Measurements from ENCODE around the gene OR5K4.

OR5K4 gene

GRCh38 chr3:98353554-98353953 lies at the start of gene OR5K4:
Gene OR5K4, plus strand, starts transcription at chr3:98353854. Its CDS starts 0 bp downstream, at chr3:98353854.
- no peak for DNase-seq (ENCODE audit: low read depth)

- no peak for DNase-seq (ENCODE audit: low read depth)
These were observed 31.6 kb upstream of the OR5K4 start for GRCh38 chr3:98322101-98322500.

DNA sequence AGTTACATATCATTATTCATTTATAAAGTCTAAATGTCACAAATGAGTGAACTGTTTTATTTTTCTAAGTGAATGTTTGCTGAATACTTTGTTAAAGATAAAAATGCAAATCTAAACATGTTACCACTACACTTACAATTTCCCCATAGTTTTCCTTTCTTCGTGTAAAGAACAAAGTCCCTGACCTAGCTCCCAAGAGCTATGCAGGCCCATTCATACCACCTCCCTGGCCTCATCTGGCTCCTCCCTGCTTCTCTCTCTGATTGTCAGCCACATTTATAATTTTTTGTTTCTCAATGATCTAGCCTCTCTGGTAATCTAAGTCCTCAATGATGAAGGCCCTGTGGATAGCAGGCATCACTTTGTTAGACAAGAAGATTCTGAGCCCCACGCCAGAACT lies 31.0 kb upstream of the OR5K4 start:
- no peak for DNase-seq (ENCODE audit: low read depth)

DNA sequence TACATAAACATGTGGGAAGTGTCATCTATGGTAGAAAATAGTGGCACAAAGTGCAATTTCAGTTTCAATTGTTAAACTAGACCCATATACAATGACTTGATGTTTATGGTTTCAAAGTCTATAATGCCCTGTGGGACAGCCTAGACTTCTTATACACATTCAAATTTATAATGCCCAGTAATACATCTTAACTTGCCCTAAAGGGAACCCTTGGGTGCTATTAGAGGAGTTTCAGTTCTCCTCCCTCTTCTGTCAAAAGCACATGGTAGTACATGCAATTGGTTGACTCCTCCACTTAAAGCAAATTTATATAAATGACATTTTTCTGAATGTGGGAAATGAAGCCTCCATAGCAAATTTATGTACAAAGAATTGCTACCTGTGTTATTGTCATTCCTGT lies 30.2 kb upstream of the OR5K4 start:
- no peak for DNase-seq (ENCODE audit: low read depth)

DNA sequence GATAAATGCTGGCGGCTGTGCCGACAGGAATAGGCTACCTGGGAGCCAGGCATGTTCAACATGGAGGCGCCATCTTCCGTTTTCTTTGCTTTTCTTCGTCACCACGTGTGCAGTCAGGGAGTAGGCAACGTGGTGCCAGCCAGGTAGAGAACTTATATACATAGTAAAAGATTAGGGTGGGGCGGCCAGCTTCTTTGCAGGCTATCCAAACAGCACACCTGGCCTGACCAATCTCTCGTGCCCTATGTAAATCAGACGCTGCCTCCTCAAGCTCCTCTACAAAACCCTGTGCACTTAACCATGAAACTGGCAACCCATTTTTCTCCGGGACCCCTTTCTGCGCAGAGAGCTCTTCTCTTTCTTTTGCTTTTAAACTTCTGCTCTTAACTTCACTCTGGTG lies 28.6 kb upstream of the OR5K4 start:
- no peak for DNase-seq (ENCODE audit: low read depth)

GRCh38 chr3:98326105-98326893 lies 27.4 kb upstream of the OR5K4 start:
- DNase-seq (ENCODE audit: low read depth), result no peak

DNA sequence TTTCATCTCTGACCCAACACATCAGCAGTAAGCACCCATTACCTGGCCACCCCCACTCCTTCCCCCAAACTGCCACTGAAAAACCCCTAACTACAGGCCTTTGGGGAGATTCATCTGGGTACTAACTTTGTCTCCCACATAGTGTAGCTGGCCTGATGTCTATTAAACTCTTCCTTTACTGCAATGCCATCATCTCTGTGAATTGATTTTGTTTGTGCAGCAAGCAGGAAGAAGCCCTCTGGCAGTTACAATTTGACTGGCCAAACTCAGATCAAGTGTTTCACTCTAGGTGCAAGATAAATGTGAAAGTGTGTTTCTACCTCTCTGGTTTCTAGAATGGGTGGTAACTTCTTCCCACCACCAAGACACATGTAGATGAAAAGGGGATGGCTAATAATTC lies 26.7 kb upstream of the OR5K4 start:
- no peak for DNase-seq (ENCODE audit: low read depth)

DNA sequence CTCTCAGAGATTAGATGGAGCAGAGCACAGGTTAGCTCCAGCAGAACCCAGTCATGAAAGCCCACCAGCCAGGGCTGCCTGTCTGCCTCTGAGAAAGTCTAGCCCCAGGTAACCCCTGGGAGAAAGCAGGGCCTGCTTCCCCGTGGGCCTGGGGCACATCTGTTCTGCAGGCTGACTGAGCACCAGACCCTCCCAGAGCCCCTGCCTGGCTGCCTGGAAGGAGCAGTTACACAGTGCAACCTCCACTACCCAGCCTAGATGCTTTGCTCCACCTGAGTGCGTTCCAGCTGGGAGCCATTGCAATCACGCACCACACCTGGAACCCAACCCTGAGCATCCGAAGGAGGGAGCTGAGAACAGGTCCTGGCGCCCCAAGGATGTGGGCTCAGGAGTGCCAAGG lies 24.7 kb upstream of the OR5K4 start:
- DNase-seq (ENCODE audit: low read depth), result no peak

GRCh38 chr3:98329392-98330124 lies 24.1 kb upstream of the OR5K4 start:
- DNase-seq (ENCODE audit: low read depth), result peak; percentile 24

DNA sequence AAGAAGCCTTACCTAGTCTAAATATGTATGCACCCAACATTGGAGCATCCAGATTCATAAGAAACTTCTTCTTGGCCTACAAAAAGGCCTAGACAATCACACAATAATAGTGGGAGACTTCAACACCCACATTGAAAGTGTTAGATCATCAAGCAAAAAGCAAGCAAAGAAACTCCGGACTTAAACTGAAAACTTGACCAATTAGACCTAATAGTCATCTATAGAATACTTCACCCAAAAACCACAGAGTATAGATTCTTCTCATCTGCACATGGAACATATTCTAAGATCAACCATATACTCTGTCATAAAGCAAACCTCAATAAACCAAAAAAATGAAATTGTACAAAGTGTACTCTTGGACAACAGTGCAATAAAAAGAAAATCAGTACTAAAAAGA lies 22.3 kb upstream of the OR5K4 start:
- DNase-seq (ENCODE audit: low read depth), result no peak

DNA sequence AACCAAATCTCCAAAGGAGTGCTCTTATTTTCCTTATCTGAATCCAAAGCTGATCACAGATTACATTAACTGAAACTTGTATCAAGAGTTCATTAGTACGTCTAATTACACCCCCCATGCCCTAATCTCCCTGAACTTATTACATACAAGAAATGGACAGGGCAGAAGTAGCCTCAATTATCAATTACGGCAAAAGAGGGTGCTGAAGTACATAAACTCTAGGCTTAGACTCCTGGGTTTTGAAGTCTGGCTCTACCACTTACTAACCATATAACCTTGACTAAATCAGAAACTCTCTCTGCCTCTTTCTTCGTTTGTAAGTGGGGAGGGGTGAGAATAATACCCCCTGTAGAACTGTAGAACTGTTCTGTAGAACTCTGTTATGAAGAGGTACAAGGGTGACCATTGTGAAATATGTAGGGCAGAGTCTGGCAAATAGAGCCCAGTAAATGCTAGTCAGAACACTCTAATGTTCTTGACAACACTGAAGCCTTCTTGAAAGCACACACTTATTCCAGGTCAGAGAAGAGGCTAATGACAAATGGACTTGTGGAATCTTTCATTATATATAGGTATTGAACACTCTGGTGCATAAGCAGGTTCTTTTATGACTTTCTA lies 19.6 kb upstream of the OR5K4 start:
- peak; percentile 18 for DNase-seq (ENCODE audit: low read depth)

GRCh38 chr3:98339031-98339430 lies 14.6 kb upstream of the OR5K4 start:
- no peak for DNase-seq (ENCODE audit: low read depth)

GRCh38 chr3:98341758-98342157 lies 11.9 kb upstream of the OR5K4 start:
- no peak for DNase-seq (ENCODE audit: low read depth)

- no peak for DNase-seq (ENCODE audit: low read depth)
These were observed 9.8 kb upstream of the OR5K4 start for GRCh38 chr3:98343647-98344507.

DNA sequence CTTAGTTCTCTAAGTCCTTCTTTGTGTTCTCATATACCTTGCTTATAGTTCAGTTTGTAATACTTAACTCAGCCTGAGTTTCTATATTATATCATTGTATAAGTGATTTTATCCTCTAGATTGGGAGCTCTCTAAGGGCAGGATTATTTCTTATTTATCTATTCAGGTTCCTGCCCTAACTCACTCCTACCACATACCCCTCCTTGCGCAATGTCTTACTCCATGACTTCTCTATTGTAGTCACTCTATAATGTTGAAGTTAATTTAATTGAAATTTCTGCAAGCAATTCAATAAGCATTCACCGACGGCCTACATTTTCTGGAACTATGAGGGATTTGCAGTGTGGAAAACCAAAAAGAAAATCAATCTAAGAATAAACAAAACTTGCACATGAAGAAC lies 3.6 kb upstream of the OR5K4 start:
- no peak for DNase-seq (ENCODE audit: low read depth)

DNA sequence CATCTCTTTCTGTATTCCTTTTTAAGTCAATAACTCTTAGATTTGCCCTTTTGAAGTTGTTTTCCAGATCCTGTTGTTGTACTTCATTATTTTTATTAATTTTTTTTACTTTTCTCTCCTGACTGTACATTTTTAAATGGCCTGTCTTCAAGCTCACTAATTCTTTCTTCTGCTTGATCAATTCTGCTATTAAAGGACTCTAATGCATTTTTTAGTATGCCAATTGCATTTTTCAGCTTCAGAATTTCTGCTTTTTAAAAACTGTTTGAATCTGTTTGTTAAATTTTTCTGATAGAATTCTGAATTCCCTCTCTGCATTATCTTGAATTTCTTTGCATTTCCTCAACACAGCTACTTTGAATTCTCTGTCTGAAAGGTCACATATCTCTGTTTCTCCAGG lies 5.6 kb downstream of the OR5K4 start:
- DNase-seq (ENCODE audit: low read depth), result no peak

GRCh38 chr3:98359993-98360675 lies 6.5 kb downstream of the OR5K4 start:
- DNase-seq (ENCODE audit: low read depth), result no peak

- no peak for DNase-seq (ENCODE audit: low read depth)
These were observed 7.0 kb downstream of the OR5K4 start for GRCh38 chr3:98360681-98361080.

DNA sequence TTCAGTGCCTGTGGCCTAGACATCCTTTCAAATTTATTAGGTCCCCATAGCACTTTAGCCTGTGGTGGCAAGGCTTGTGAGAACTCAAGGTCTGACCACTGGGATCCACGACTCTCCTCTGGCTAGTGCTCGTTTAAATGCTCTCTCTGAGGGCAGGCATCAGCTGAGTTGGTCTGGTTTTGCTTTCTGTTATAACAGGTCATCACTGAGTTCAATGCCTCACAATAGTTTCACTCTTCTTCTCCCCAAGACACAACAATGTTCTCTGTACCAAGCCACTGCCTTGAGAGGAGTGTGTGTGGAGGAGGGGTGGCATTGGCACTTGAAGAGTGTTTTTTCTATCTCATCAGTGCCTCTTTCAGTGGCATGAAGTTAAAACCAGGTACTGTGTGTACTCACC lies 7.6 kb downstream of the OR5K4 start:
- DNase-seq (ENCODE audit: low read depth), result no peak

DNA sequence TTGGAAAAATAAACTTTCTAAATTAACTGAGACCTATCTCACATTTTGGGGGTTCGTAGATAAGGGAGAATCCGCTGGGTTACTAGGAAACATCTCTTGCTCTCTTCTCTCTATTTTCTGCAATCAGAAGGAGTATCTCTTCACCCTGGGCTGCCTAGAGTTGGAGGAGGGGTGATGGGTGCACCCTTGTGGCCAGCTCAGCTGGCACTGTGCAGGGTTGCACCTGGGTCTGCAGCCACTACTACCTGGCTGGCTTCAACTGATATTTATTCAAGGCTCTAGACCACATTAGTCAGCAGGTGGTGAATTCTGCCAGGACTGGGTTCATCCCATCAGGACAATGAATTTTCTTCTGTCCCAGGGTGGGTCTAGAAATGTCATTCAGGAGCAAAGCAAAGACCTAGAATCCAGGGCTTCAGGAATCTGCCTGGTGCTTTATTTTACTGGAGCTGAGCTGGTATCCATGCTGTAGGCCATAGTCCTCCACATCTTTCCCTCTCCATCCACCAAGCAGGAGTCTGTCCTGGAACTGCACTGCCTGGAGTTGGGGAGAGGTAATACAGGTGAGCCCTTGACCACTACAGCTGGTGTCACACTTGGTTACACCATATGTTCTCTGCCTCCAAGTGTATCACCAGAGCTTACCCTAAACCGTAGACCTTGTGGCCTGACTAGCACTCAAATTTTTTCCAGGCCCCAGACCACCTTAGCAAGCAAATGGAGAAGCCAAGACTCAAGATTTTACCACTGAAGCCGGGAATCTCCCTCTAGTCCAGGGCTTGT lies 14.0 kb downstream of the OR5K4 start:
- DNase-seq (ENCODE audit: low read depth), result no peak

- no peak for DNase-seq (ENCODE audit: low read depth)
These were observed 17.5 kb downstream of the OR5K4 start for GRCh38 chr3:98371186-98371585.
